Measurements from ENCODE around the gene AGAP1.

GRCh38 chr2:236175548-236176150 lies 681.8 kb downstream of the AGAP1 start:
- TF ChIP-seq CTCF (IDR thresholded peaks at IDR 0.05) (no peak), POLR2A (IDR thresholded peaks at IDR 0.05) (no peak)
